Adrenal gland (tissue), 12 donors: Measurements from ENCODE around the gene GRIA4. TPM values are rescaled to one million over a fixed set of nuclear protein-coding genes. Genes with fewer than 3 reads are reported as not detected.
"Not testable (repeated sequence)": the region's sequence is repeated elsewhere in the genome, so short reads cannot be mapped to it uniquely, and the experiment has no call there.

Experiments used
- DNase-seq, 7 donors: peaks; one replicate each; pipeline ENCODE4 v3.0.0-alpha.2; 2019 to 2020
- H3K27ac ChIP-seq, 5 donors: fragments of 200-600 bp; sonication (generic) in 4 of 5; 1 replicate in 3 of 5; 2 replicates in 2 of 5; pipeline versions ENCODE4 v1.5.1 to v1.8.0; 2016 to 2020; ENCODE audit warnings: mild to moderate bottlenecking in 1 of 5
- H3K27me3 ChIP-seq: fragments of 200-600 bp; 2 replicates; pipeline ENCODE4 v1.8.0; 2021
- H3K36me3 ChIP-seq, 2 donors: fragments of 200-600 bp; replicated peaks in 1 of 2; 1 replicate in 1 of 2; 2 replicates in 1 of 2; pipeline versions ENCODE4 v1.5.1 to v1.8.0; 2018 to 2022
- H3K4me1 ChIP-seq, 2 donors: fragments of 200-600 bp; replicated peaks in 1 of 2; 1 replicate in 1 of 2; 2 replicates in 1 of 2; pipeline versions ENCODE4 v1.5.1 to v1.8.0; 2018 to 2021
- H3K4me3 ChIP-seq, 4 donors: fragments of 200-600 bp; sonication (generic) in 3 of 4; one replicate each; pipeline ENCODE4 v1.5.1; 2016 to 2018
- H3K9me3 ChIP-seq, 3 donors: fragments of 200-600 bp; sonication (generic) in 1 of 3; replicated peaks in 1 of 3; 1 replicate in 2 of 3; 2 replicates in 1 of 3; pipeline versions ENCODE4 v1.5.1 to v1.8.0; 2016 to 2021
- POLR2A ChIP-seq, 2 donors: fragments of 450-650 bp; IDR thresholded peaks; one replicate each; pipeline ENCODE4 v1.6.1; 2017; ENCODE audit warnings: antibody characterized with exemption in 2 of 2, mild to moderate bottlenecking in 2 of 2, moderate library complexity in 1 of 2
- WGBS, 4 donors: extraction: QIAGEN DNeasy Blood & Tissue Kit in 2 of 4; methylation state at CpG; one replicate each; pipeline versions ENCODE4 v1.1.5 to v1.1.7; 2013 to 2017; 5-methylcytosine and 5-hydroxymethylcytosine counted together
- intact Hi-C, 2 donors: fragments of 100-400 bp; cut with DNase I; formaldehyde crosslinking; loops; one replicate each; pipeline versions ENCODE4 v1.14.1 to v1.15.0; 2022 to 2023
- polyA plus RNA-seq, 3 donors: library from polyadenylated mRNA; stranded (reverse); fragments of 200-250 nt in 2 of 3; fragments of 350-450 nt in 1 of 3; fragmentation: Illumina TruSeq in 1 of 3; extraction: RNeasy Lipid Tissue Mini Kit (QIAGEN cat#74804) in 1 of 3; gene quantifications; one replicate each; pipeline ENCODE4 v1.2.3, GENCODE V29; 2013 to 2014
- total RNA-seq, 9 donors: library from RNA; depleted of rRNA in 4 of 9; stranded (reverse); fragments of >200 nt in 4 of 9; fragments of 120-200 nt in 1 of 9; fragmentation: NEBNext Ultra II Directional in 1 of 9; extraction: Animal tissue kit (Norgen Biotek cat#: 25700) in 1 of 9; gene quantifications; one replicate each; pipeline versions ENCODE4 v1.1.0 to v1.2.4, GENCODE V29; 2013 to 2023
- TF ChIP-seq, protein P1 (sequence below), 6 experiments: fragments of 450-650 bp in 4 of 6; fragments of 200-600 bp in 2 of 6; sonication (generic) in 1 of 6; IDR thresholded peaks; 1 replicate in 5 of 6; 2 replicates in 1 of 6; pipeline versions ENCODE4 v1.5.1 to v1.8.0; 2016 to 2021; ENCODE audit warnings: antibody characterized with exemption in 6 of 6, mild to moderate bottlenecking in 2 of 6, moderate library complexity in 1 of 6
- donor health status: healthy with polysubstance abuse.
- donor health status: Bipolar disorder and iron deficiency.
- donor health status: DM: yes; HTN: yes; CAD: no.
- donor health status: DM: no; HTN: no; CAD: no.
- donor health status: DM: no; HTN: no; CAD: no.
- donor health status: DM: yes; HTN: yes; CAD: no.

The GRIA4 gene
- total and polyA plus RNA-seq, 12 donors: 0.16 to 6.2 (median 2.0) TPM; not detected in 3

DNA sequence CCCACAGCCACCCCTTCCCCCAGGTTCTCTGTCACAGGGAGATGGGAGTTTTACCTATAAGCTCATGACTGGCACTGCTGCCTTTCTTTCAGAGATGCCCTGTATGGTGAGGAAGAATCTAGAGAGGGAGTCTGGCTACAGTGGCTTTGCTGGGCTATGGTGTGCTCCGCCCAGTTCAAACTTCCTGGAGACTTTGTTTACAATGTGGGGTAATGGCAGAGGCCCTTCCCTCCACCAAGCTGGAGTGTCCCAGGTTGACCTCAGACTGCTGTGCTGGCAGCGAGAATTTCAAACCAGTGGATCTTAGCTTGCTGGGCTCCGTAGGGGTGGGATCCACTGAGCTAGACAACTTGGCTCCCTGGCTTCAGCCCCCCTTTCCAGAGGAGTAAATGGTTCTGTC is 268.6 kb downstream of the GRIA4 start:
- TF ChIP-seq POLR2A (IDR thresholded peaks at IDR 0.05): no peak
- TF ChIP-seq, protein P1, sequence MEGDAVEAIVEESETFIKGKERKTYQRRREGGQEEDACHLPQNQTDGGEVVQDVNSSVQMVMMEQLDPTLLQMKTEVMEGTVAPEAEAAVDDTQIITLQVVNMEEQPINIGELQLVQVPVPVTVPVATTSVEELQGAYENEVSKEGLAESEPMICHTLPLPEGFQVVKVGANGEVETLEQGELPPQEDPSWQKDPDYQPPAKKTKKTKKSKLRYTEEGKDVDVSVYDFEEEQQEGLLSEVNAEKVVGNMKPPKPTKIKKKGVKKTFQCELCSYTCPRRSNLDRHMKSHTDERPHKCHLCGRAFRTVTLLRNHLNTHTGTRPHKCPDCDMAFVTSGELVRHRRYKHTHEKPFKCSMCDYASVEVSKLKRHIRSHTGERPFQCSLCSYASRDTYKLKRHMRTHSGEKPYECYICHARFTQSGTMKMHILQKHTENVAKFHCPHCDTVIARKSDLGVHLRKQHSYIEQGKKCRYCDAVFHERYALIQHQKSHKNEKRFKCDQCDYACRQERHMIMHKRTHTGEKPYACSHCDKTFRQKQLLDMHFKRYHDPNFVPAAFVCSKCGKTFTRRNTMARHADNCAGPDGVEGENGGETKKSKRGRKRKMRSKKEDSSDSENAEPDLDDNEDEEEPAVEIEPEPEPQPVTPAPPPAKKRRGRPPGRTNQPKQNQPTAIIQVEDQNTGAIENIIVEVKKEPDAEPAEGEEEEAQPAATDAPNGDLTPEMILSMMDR (IDR thresholded peaks at IDR 0.05): no peak
- 65 to 94% (median 85%) methylated on average over 3 of the region's 3 CpGs for WGBS, 4 donors
- Histone ChIP-seq H3K4me3 (no peak overlapping the region), H3K9me3 (no peaks in the 10 kb centered on the region), H3K4me1 (no peaks in the 10 kb centered on the region), H3K27me3 (no peaks in the 10 kb centered on the region), H3K36me3 (no peaks in the 10 kb centered on the region), H3K27ac (no peak overlapping the region)
- no peak for DNase-seq
- intact Hi-C loops: no loop called here

DNA sequence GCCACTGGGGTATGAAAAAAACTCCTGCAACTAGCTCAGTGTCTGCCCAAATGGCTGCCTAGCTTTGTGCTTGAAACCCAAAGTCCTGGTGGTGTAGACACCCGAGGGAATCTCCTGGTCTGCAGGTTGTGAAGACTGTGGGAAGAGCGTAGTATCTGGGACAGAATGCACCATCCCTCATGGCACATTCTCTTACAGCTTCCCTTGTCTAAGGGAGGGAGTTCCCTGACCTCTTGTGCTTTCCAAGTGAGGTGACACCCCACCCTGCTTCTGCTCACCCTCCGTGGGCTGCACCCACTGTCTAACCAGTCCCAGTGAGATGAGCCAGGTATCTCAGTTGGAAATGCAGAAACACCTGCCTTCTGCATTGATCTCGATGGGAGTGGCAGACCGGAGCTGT is 269.1 kb downstream of the GRIA4 start:
- H3K4me1 ChIP-seq, intact Hi-C loops, DNase-seq, H3K36me3 ChIP-seq, H3K27ac ChIP-seq, H3K4me3 ChIP-seq, H3K27me3 ChIP-seq, H3K9me3 ChIP-seq: not testable (repeated sequence)
- 53 to 87% (median 69%) methylated on average over 3 to 5 of the region's 5 CpGs for WGBS, 4 donors

DNA sequence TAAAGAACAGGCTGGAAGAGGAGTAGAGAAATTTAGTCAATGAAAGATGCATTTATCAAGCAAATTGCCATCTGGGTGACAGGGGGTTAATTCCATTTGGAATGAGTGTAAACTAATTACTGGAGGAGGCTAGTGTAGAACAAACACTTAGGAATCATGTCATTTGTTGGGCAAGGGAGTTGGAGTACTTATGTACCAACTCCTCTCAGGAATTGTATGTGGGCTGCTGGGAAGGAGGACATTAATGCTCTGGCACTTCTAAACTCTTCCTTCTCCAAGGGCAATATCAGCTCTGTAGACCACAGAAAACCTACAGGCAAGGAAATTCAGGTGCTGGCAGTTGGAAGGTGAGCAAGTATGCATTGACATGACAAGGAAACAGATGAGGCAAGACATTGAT is 271.2 kb downstream of the GRIA4 start:
- intact Hi-C loops: no loop called here
- TF ChIP-seq POLR2A (IDR thresholded peaks at IDR 0.05): no peak
- TF ChIP-seq, protein P1 (IDR thresholded peaks at IDR 0.05): no peak

DNA sequence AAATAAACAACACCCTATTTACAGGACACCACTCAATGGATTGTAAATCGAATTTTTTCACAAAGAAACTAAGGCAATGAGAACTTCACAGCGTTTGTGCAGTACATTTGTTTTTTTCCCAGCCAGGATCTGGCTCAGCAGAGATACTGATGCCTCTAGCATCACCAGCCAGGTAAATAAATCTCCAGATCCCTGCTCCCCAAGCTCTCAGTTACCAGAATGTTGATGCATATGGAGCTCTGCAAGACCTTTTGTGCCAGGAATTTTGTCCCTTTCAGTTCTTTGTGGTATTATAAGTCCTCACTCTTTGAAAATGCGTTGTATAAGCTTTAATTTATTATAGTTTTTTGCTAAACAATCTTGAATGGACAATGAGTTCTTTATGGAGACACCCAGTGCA is 274.6 kb downstream of the GRIA4 start:
- intact Hi-C loops: no loop called here
- Histone ChIP-seq H3K27me3 (no peaks in the 10 kb centered on the region), H3K4me1 (no peaks in the 10 kb centered on the region), H3K9me3 (no peaks in the 10 kb centered on the region), H3K4me3 (no peak overlapping the region), H3K36me3 (no peaks in the 10 kb centered on the region), H3K27ac (no peak overlapping the region)
- DNase-seq: no peak
- 40 to 54% (median 51%) methylated on average over 3 of the region's 3 CpGs for WGBS, 4 donors
- TF ChIP-seq POLR2A (IDR thresholded peaks at IDR 0.05): no peak
- TF ChIP-seq, protein P1 (IDR thresholded peaks at IDR 0.05): no peak

More for the DNA sequence above, 271.2 kb downstream of the GRIA4 start:
- no peaks in the 10 kb centered on the region for H3K4me1 ChIP-seq
- H3K36me3 ChIP-seq: no peaks in the 10 kb centered on the region
- H3K27me3 ChIP-seq: no peaks in the 10 kb centered on the region
- no peak overlapping the region for H3K4me3 ChIP-seq
- DNase-seq: no peak
- no peak overlapping the region for H3K27ac ChIP-seq
- H3K9me3 ChIP-seq: no peaks in the 10 kb centered on the region

DNA sequence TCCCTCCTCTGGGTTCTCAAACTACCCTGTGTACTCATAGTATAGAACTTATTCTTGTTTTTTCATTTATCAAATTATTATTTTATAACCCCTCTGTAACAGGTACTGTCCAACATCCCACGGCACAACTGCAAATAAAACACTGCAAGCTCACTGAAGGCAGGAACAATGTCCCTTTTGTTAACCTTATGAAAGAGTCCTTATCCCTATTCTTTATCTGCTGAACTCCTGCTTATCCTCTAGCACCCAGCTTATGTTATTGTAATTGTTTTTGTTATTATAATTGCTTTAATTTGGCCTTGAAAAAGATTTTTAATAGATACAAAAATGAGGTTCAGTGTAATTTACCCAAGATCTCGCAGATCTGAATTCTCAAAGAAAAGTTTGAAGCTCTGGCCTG is 281.8 kb downstream of the GRIA4 start:
- no peak for DNase-seq
- intact Hi-C loops: no loop called here
- Histone ChIP-seq H3K36me3 (no peaks in the 10 kb centered on the region), H3K27ac (no peak overlapping the region), H3K4me3 (no peak overlapping the region), H3K9me3 (no peaks in the 10 kb centered on the region), H3K27me3 (no peaks in the 10 kb centered on the region), H3K4me1 (no peaks in the 10 kb centered on the region)
- TF ChIP-seq, protein P1 (IDR thresholded peaks at IDR 0.05): no peak
- TF ChIP-seq POLR2A (IDR thresholded peaks at IDR 0.05): no peak
- WGBS, 4 donors: 70 to 76% (median 73%) methylated on average over 2 of the region's 2 CpGs
